Endothelial cell of umbilical vein (primary cell): ENCODE data around the gene CD247. TPM values are rescaled to one million over a fixed set of nuclear protein-coding genes. Genes with fewer than 3 reads are reported as not detected.

Experiments used
- BruUV-seq: library from RNA; stranded (reverse); fragments of 400-500 nt; replicated peaks from 2 replicates; lab custom pipeline; 2021; lab: Mats Ljungman, UMichigan
- CTCF ChIA-PET: fragments of 300-600, 350-600 bp; sonication (Branson Sonifier 250); formaldehyde crosslinking; loops from one replicate; lab custom pipeline; 2021; ENCODE audit warnings: antibody characterized with exemption, inconsistent platforms; lab: Charles Lee
- POLR2A ChIA-PET: fragments of 300-600, 350-600 bp; sonication (Branson Sonifier 250); formaldehyde crosslinking; loops from one replicate; lab custom pipeline; 2021; ENCODE audit warnings: antibody characterized with exemption, inconsistent platforms; lab: Charles Lee
- DNase-seq: peaks from one replicate; pipeline ENCODE4 v3.0.0-alpha.2; 2011; ENCODE audit warnings: low read depth, low spot score
- FAIRE-seq: peaks from 2 replicates; lab custom pipeline; 2011; peaks lifted over from hg19 to GRCh38; lab: Jason Lieb, UNC
- H2AFZ ChIP-seq: 2 replicates; pipeline ENCODE4 v1.6.0; 2012; ENCODE audit warnings: low read depth, low read length, control low read depth, inconsistent platforms
- H3K27ac ChIP-seq: 2 replicates; pipeline ENCODE4 v1.5.1; 2011; ENCODE audit warnings: low read depth, mild to moderate bottlenecking, control low read depth, low read length, moderate library complexity; ENCODE audit not compliant: insufficient read depth
- H3K27me3 ChIP-seq, 2 experiments: 2 replicates each; pipeline versions ENCODE4 v1.6.0 to v1.6.1; 2011; ENCODE audit warnings: low read length in 2 of 2, mixed read lengths in 1 of 2; ENCODE audit not compliant: control insufficient read depth in 2 of 2, insufficient read depth in 2 of 2
- H3K36me3 ChIP-seq, 2 experiments: 2 replicates in 1 of 2; 3 replicates in 1 of 2; pipeline ENCODE4 v1.5.1; 2011; ENCODE audit warnings: low read length in 2 of 2, mild to moderate bottlenecking in 1 of 2, moderate library complexity in 1 of 2; ENCODE audit not compliant: control insufficient read depth in 2 of 2, insufficient read depth in 2 of 2; ENCODE audit errors: extremely low read depth in 1 of 2
- H3K4me1 ChIP-seq: 3 replicates; pipeline ENCODE4 v1.5.1; 2011; ENCODE audit warnings: mild to moderate bottlenecking, low read length; ENCODE audit not compliant: control insufficient read depth, insufficient read depth; ENCODE audit errors: extremely low read depth
- H3K4me2 ChIP-seq: 2 replicates; pipeline ENCODE4 v1.6.1; 2011; ENCODE audit warnings: low read length, control low read depth, mixed read lengths; ENCODE audit not compliant: insufficient read depth
- H3K4me3 ChIP-seq, 3 experiments: fragments of 200-600 bp in 1 of 3; sonication (generic), shearing (Covaris generic) in 1 of 3; replicated peaks in 1 of 3; 2 replicates each; pipeline ENCODE4 v1.5.1; 2011 to 2016; ENCODE audit warnings: control low read depth in 3 of 3, low read length in 3 of 3, mild to moderate bottlenecking in 2 of 3, inconsistent platforms in 1 of 3, low read depth in 1 of 3, moderate library complexity in 1 of 3; ENCODE audit not compliant: insufficient read depth in 1 of 3
- H3K79me2 ChIP-seq: 2 replicates; pipeline ENCODE4 v1.6.0; 2012; ENCODE audit warnings: low read length, inconsistent platforms; ENCODE audit not compliant: control insufficient read depth, insufficient read depth
- H3K9ac ChIP-seq: replicated peaks from 2 replicates; pipeline ENCODE3; 2011; ENCODE audit warnings: low read length, control low read depth; ENCODE audit not compliant: insufficient read depth; ENCODE audit errors: extremely low read depth
- H3K9me1 ChIP-seq: replicated peaks from 3 replicates; pipeline ENCODE4 v1.6.0; 2011; ENCODE audit warnings: mild to moderate bottlenecking, low read length; ENCODE audit not compliant: control insufficient read depth, insufficient read depth; ENCODE audit errors: extremely low read depth
- H3K9me3 ChIP-seq: replicated peaks from 2 replicates; pipeline ENCODE4 v1.5.1; 2012; ENCODE audit warnings: low read length, inconsistent platforms; ENCODE audit not compliant: control insufficient read depth, insufficient read depth
- H4K20me1 ChIP-seq: replicated peaks from 2 replicates; pipeline ENCODE3; 2011; ENCODE audit warnings: mild to moderate bottlenecking, low read length; ENCODE audit not compliant: control insufficient read depth, insufficient read depth; ENCODE audit errors: extremely low read depth
- EZH2 ChIP-seq: IDR thresholded peaks from 2 replicates; pipeline ENCODE4 v1.6.1; 2012; ENCODE audit warnings: borderline replicate concordance, low read depth, mild to moderate bottlenecking, moderate library complexity, low read length, inconsistent platforms; ENCODE audit not compliant: severe bottlenecking
- FOS ChIP-seq: IDR thresholded peaks from 2 replicates; pipeline ENCODE4 v1.6.1; 2011; ENCODE audit warnings: mild to moderate bottlenecking, low read length, moderate library complexity, borderline replicate concordance; ENCODE audit not compliant: insufficient read depth
- GATA2 ChIP-seq: IDR thresholded peaks from 2 replicates; pipeline ENCODE4 v1.7.0; 2011; ENCODE audit warnings: low read depth, mild to moderate bottlenecking, moderate library complexity, mixed read lengths, low read length; ENCODE audit not compliant: insufficient read length, insufficient read depth
- JUN ChIP-seq: IDR thresholded peaks from 2 replicates; pipeline ENCODE4 v1.6.1; 2011; ENCODE audit warnings: borderline replicate concordance, low read depth; ENCODE audit not compliant: insufficient read length, insufficient read depth
- MAX ChIP-seq: IDR thresholded peaks from 2 replicates; pipeline ENCODE4 v1.6.1; 2011; ENCODE audit not compliant: insufficient read depth, insufficient read length
- MYC ChIP-seq: IDR thresholded peaks from one replicate; pipeline ENCODE4 v1.6.1; 2011; ENCODE audit warnings: mild to moderate bottlenecking, low read depth, low read length
- POLR2A ChIP-seq: IDR thresholded peaks from 2 replicates; pipeline ENCODE4 v1.6.1; 2012; ENCODE audit warnings: low read depth, mild to moderate bottlenecking, control low read depth, low read length
- POLR2AphosphoS5 ChIP-seq: IDR thresholded peaks from 2 replicates; pipeline ENCODE4 v1.6.1; 2012; ENCODE audit warnings: low read depth, mild to moderate bottlenecking, control low read depth, low read length, moderate library complexity; ENCODE audit not compliant: insufficient read depth
- dilution Hi-C: fragments of 300-500 bp; cut with MboI; formaldehyde crosslinking; loops from one replicate; pipeline ENCODE4 v1.15.0; 2019; ENCODE audit warnings: low sequenced_read_pairs; ENCODE audit not compliant: extremely low pct_ligation_motif_present
- intact Hi-C: fragments of 100-400 bp; cut with micrococcal nuclease; formaldehyde crosslinking; loops from one replicate; pipeline ENCODE4 v1.10.0; 2022
- polyA plus RNA-seq, 4 experiments: library from polyadenylated mRNA; depleted of rRNA in 3 of 4; stranded (reverse) in 3 of 4; unstranded in 1 of 4; fragments of >200 nt; gene quantifications; 2 replicates each; pipeline versions ENCODE4 v1.2.1 to v1.2.3, GENCODE V29; 2011 to 2012; ENCODE audit warnings: missing spikeins in 1 of 4
- total RNA-seq: library from RNA; stranded (reverse); gene quantifications from 2 replicates; pipeline ENCODE4 v1.2.3, GENCODE V29; 2021
- TF ChIP-seq, protein P1 (sequence below), 2 donors: IDR thresholded peaks; 1 replicate in 1 of 2; 2 replicates in 1 of 2; pipeline ENCODE4 v1.5.1; 2011; ENCODE audit warnings: low read length in 2 of 2, mild to moderate bottlenecking in 2 of 2, moderate library complexity in 2 of 2, control low read depth in 1 of 2, inconsistent platforms in 1 of 2, low read depth in 1 of 2; ENCODE audit not compliant: insufficient read depth in 1 of 2; ENCODE audit errors: extremely low read depth in 1 of 2

The CD247 gene
- total and polyA plus RNA-seq, 2 donors (not counting 3 experiments of a cell fraction or from before 2014, with no cell fraction given), result not detected

GRCh38 chr1:167482184-167482583 lies 36.1 kb downstream of the CD247 start:
- Histone ChIP-seq H3K27me3 (peaks cover 0 to 1% of the 10 kb centered on the region in 2 experiments), H3K9me3 (no peaks in the 10 kb centered on the region), H3K27ac (no peak overlapping the region), H3K36me3 (no peaks in the 10 kb centered on the region), H3K79me2 (no peaks in the 10 kb centered on the region), H3K9ac (no peak overlapping the region), H3K9me1 (no peaks in the 10 kb centered on the region), H3K4me1 (no peaks in the 10 kb centered on the region), H3K4me3 (no peak overlapping the region), H4K20me1 (no peaks in the 10 kb centered on the region), H2AFZ (no peak overlapping the region), H3K4me2 (no peak overlapping the region)
- no peak for TF ChIP-seq GATA2
- TF ChIP-seq POLR2A, result no peak
- TF ChIP-seq POLR2AphosphoS5, result no peak
- TF ChIP-seq, protein P1, sequence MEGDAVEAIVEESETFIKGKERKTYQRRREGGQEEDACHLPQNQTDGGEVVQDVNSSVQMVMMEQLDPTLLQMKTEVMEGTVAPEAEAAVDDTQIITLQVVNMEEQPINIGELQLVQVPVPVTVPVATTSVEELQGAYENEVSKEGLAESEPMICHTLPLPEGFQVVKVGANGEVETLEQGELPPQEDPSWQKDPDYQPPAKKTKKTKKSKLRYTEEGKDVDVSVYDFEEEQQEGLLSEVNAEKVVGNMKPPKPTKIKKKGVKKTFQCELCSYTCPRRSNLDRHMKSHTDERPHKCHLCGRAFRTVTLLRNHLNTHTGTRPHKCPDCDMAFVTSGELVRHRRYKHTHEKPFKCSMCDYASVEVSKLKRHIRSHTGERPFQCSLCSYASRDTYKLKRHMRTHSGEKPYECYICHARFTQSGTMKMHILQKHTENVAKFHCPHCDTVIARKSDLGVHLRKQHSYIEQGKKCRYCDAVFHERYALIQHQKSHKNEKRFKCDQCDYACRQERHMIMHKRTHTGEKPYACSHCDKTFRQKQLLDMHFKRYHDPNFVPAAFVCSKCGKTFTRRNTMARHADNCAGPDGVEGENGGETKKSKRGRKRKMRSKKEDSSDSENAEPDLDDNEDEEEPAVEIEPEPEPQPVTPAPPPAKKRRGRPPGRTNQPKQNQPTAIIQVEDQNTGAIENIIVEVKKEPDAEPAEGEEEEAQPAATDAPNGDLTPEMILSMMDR (IDR thresholded peaks at IDR 0.05; ENCODE audit: extremely low read depth in 1 of 2, insufficient read depth in 1 of 2, low read depth in 1 of 2, low read length in 2 of 2), result no peak
- no peak for TF ChIP-seq FOS
- no peak for TF ChIP-seq JUN
- no peak for TF ChIP-seq MAX
- no peak for TF ChIP-seq MYC
- TF ChIP-seq EZH2, result no peak
- FAIRE-seq, result no peak
- dilution Hi-C loops (no loop called here), intact Hi-C loops (no loop called here)
- no TSS peak for BruUV-seq
- ChIA-PET POLR2A (no interaction called here), CTCF (no interaction called here)
- DNase-seq, result no peak
